Muscle layer of colon (tissue), 2 donors: ENCODE results near the gene INSYN2B.
"Not testable (repeated sequence)": the region's sequence is repeated elsewhere in the genome, so short reads cannot be mapped to it uniquely, and the experiment has no call there.

Source experiments
- H3K27ac ChIP-seq: one replicate; pipeline ENCODE4 v1.7.0; 2013; ENCODE audit warnings: low read depth, mild to moderate bottlenecking, low read length, moderate library complexity
- H3K27me3 ChIP-seq, 2 donors: one replicate each; pipeline ENCODE4 v1.7.0; 2013; ENCODE audit warnings: low read length in 2 of 2, mild to moderate bottlenecking in 2 of 2; ENCODE audit not compliant: insufficient read depth in 2 of 2, control insufficient read depth in 1 of 2
- H3K36me3 ChIP-seq: one replicate; pipeline ENCODE4 v1.7.0; 2013; ENCODE audit warnings: mild to moderate bottlenecking, low read length; ENCODE audit not compliant: insufficient read depth
- H3K4me1 ChIP-seq: one replicate; pipeline ENCODE4 v1.7.0; 2013; ENCODE audit warnings: mild to moderate bottlenecking, low read length; ENCODE audit not compliant: insufficient read depth
- H3K4me3 ChIP-seq, 2 donors: one replicate each; pipeline ENCODE4 v1.7.0; 2013; ENCODE audit warnings: low read length in 2 of 2, low read depth in 1 of 2, mild to moderate bottlenecking in 1 of 2, moderate library complexity in 1 of 2
- H3K9ac ChIP-seq: one replicate; pipeline ENCODE4 v1.7.0; 2013; ENCODE audit warnings: low read length
- H3K9me3 ChIP-seq: one replicate; pipeline ENCODE4 v1.7.0; 2013; ENCODE audit warnings: mild to moderate bottlenecking, low read length
- donor health status: abdominal sarcoma.
- donor health status: Adenocarcinoma of cecum.

Gene INSYN2B

DNA sequence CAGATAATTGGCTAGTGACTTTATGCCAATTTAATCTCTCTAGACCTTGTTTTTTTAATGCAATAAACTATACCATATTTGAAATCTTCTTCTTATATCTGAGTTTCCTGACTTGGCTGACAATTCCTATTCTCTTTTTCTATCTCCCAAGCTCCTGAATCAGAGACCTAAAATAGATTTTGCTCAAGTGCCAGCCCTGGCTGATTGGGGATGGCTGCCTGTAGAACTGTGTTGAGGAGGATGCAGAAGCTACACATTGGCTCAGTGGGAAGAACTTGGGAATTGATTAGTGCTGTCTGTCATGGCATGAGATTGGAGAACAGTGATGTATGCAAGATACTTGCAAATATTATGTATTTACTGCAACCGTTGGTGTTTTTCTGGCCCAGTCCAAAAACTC lies 132.8 kb downstream of the INSYN2B start:
- H3K27me3 ChIP-seq: no peaks in the 10 kb centered on the region
- no peak overlapping the region for H3K4me3 ChIP-seq
- H3K27ac ChIP-seq: no peak overlapping the region
- H3K36me3 ChIP-seq: no peaks in the 10 kb centered on the region
- no peaks in the 10 kb centered on the region for H3K4me1 ChIP-seq
- no peak overlapping the region for H3K9ac ChIP-seq
- no peaks in the 10 kb centered on the region for H3K9me3 ChIP-seq

DNA sequence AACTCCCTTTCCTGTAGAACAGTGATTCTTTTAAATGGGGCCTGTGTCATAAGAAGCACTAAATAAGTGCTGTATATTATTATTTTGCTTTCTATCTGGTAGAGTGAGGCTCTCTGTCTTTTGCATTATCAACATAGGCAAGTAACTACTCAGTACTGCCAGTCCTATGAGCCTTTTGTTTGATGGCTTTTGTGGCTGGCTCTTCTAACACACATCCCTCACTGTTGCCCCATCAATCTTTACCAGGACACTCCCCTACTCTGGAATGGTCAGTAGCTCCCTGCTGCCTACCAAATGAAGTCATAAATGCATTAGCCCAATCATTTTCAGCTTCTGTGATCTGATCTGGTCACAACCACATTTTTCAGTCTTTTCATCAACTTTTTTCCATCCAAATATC lies 137.6 kb downstream of the INSYN2B start:
- H3K9ac ChIP-seq: no peak overlapping the region
- no peaks in the 10 kb centered on the region for H3K27me3 ChIP-seq
- no peak overlapping the region for H3K4me3 ChIP-seq
- no peak overlapping the region for H3K27ac ChIP-seq
- H3K4me1 ChIP-seq: no peaks in the 10 kb centered on the region
- no peaks in the 10 kb centered on the region for H3K36me3 ChIP-seq
- no peaks in the 10 kb centered on the region for H3K9me3 ChIP-seq

GRCh38 chr5:169840405-169840804 lies 139.9 kb downstream of the INSYN2B start:
- Histone ChIP-seq H3K27me3 (no peaks in the 10 kb centered on the region), H3K4me1 (no peaks in the 10 kb centered on the region), H3K4me3 (no peak overlapping the region), H3K36me3 (no peaks in the 10 kb centered on the region), H3K27ac (no peak overlapping the region), H3K9me3 (no peaks in the 10 kb centered on the region), H3K9ac (no peak overlapping the region)

GRCh38 chr5:169838688-169839087 lies 141.6 kb downstream of the INSYN2B start:
- Histone ChIP-seq H3K27ac (no peak overlapping the region), H3K9ac (no peak overlapping the region), H3K27me3 (no peaks in the 10 kb centered on the region), H3K4me1 (no peaks in the 10 kb centered on the region), H3K4me3 (no peak overlapping the region), H3K36me3 (no peaks in the 10 kb centered on the region), H3K9me3 (no peaks in the 10 kb centered on the region)

GRCh38 chr5:169837686-169838085 lies 142.6 kb downstream of the INSYN2B start:
- Histone ChIP-seq H3K9me3 (no peaks in the 10 kb centered on the region), H3K27ac (no peak overlapping the region), H3K9ac (no peak overlapping the region), H3K4me1 (no peaks in the 10 kb centered on the region), H3K4me3 (no peak overlapping the region), H3K27me3 (no peaks in the 10 kb centered on the region), H3K36me3 (no peaks in the 10 kb centered on the region)

- Histone ChIP-seq H3K4me3 (no peak overlapping the region), H3K4me1 (no peaks in the 10 kb centered on the region), H3K9me3 (no peaks in the 10 kb centered on the region), H3K27me3 (no peaks in the 10 kb centered on the region), H3K27ac (no peak overlapping the region), H3K36me3 (no peaks in the 10 kb centered on the region), H3K9ac (no peak overlapping the region)
These were observed 143.3 kb downstream of the INSYN2B start for GRCh38 chr5:169836835-169837536.

DNA sequence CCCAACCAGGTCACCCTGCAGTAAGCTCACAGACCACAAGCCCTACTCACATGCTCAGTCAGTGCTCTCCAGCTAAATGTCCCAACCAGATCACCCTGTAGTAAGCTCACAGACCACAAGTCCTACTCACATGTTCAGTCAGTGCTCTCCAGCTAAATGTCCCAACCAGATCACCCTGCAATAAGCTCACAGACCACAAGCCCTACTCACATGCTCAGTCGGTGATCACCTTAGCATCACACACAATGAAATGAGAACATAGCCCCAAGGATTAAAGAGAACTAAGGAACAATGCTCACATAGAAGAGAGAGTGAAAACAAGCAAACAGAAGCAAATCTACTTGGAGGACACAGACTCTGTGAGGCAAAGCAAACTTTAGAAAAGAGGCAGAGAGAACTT lies 145.8 kb downstream of the INSYN2B start:
- H3K9ac ChIP-seq, H3K9me3 ChIP-seq: not testable (repeated sequence)

GRCh38 chr5:169833681-169834292 lies 146.5 kb downstream of the INSYN2B start:
- H3K4me3 ChIP-seq: not testable (repeated sequence)

More for the DNA sequence above, 145.8 kb downstream of the INSYN2B start:
- H3K4me1 ChIP-seq, H3K27me3 ChIP-seq, H3K27ac ChIP-seq, H3K36me3 ChIP-seq, H3K4me3 ChIP-seq: not testable (repeated sequence)

DNA sequence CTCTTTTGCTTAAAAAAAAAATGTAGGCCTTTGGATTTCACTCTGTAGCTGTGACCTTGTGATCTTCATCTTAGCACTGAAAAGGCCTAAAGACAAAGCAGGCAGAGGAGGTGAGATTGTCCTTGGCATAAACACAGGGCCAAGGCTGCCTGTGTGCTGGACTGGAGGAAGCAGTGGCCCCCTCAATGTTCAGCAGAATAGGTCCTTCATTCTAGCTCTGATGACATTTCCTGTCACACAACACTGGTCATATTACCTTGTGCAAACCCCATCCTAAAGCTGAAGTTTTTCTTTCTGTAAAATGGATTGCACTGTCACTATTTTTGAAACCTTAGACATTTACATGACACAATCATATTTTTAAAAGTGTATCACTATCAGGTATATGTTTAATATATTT lies 147.4 kb downstream of the INSYN2B start:
- H3K4me3 ChIP-seq: no peak overlapping the region
- H3K9ac ChIP-seq: no peak overlapping the region
- no peaks in the 10 kb centered on the region for H3K9me3 ChIP-seq
- H3K27ac ChIP-seq: no peak overlapping the region
- H3K27me3 ChIP-seq: no peaks in the 10 kb centered on the region
- no peaks in the 10 kb centered on the region for H3K4me1 ChIP-seq
- no peaks in the 10 kb centered on the region for H3K36me3 ChIP-seq

More at GRCh38 chr5:169833681-169834292, 146.5 kb downstream of the INSYN2B start:
- not testable (repeated sequence) for H3K27ac ChIP-seq, H3K36me3 ChIP-seq, H3K9ac ChIP-seq, H3K4me1 ChIP-seq, H3K27me3 ChIP-seq, H3K9me3 ChIP-seq

DNA sequence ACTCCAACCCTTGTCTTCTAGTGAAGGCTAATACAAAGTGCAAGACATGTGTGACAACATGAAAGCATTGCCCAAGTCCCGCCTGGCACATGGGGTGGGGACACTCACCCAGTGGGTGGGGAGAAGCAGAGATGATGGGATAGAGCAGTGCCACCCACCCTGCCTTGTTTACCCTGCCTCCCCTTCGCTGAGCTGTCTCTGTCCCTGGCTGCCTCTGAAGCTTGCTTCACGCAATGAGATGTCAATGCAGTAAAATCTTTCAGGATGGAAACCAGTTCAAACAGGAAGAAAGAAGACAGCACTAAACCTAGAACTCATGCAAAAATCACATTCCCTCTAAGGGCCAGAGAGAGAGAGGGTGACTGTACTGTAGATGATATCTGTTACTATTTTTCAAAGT lies 148.0 kb downstream of the INSYN2B start:
- H3K4me1 ChIP-seq: no peaks in the 10 kb centered on the region
- no peak overlapping the region for H3K4me3 ChIP-seq
- H3K9ac ChIP-seq: no peak overlapping the region
- no peaks in the 10 kb centered on the region for H3K36me3 ChIP-seq
- no peaks in the 10 kb centered on the region for H3K9me3 ChIP-seq
- no peak overlapping the region for H3K27ac ChIP-seq
- H3K27me3 ChIP-seq: no peaks in the 10 kb centered on the region

DNA sequence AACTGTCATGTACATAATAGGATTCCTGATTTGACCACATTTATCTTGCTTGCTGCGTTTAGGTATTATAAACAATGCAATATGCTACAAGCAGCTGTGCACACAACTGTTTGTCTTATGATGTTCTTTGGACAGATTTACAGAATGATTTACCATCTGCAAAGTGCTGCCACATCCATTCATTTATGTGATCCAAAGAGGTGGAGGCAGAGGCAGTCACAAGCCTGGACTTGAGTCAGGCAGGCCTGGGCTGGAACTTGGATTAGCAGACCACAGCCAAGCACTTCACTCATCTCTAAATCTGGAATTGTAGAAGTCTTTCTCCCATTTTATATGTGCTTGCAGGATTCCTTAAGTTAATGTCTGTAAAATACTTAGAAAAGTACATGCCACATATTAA lies 149.0 kb downstream of the INSYN2B start:
- H3K9ac ChIP-seq: no peak overlapping the region
- no peaks in the 10 kb centered on the region for H3K9me3 ChIP-seq
- no peak overlapping the region for H3K27ac ChIP-seq
- H3K4me1 ChIP-seq: no peaks in the 10 kb centered on the region
- H3K27me3 ChIP-seq: no peaks in the 10 kb centered on the region
- no peak overlapping the region for H3K4me3 ChIP-seq
- no peaks in the 10 kb centered on the region for H3K36me3 ChIP-seq

GRCh38 chr5:169828385-169828784 lies 151.9 kb downstream of the INSYN2B start:
- H3K27ac ChIP-seq: no peak overlapping the region
- H3K4me1 ChIP-seq: no peaks in the 10 kb centered on the region
- no peaks in the 10 kb centered on the region for H3K9me3 ChIP-seq
- no peak overlapping the region for H3K9ac ChIP-seq
- H3K4me3 ChIP-seq: no peak overlapping the region
- H3K36me3 ChIP-seq: no peaks in the 10 kb centered on the region
- H3K27me3 ChIP-seq: no peaks in the 10 kb centered on the region
